GM13977 (cell line): ENCODE measurements around the gene C1RL.
A peak's percentile ranks its signal among the peaks of the same experiment; 100 is the strongest.

Experiments used
- DNase-seq: peaks from one replicate; pipeline ENCODE4 v3.0.0; 2012; ENCODE audit warnings: low spot score
- in situ Hi-C: fragments of 300-500 bp; cut with MboI; formaldehyde crosslinking; loops from one replicate; pipeline ENCODE4 v1.12.0; 2022; ENCODE audit warnings: low sequenced_read_pairs, low pct_unique_long_range_greater_than_20kb, mixed read lengths, inconsistent platforms; ENCODE audit not compliant: unreplicated experiment
- TF ChIP-seq, protein P1 (sequence below): IDR thresholded peaks from 2 replicates; pipeline ENCODE4 v1.5.1; 2012; ENCODE audit warnings: mild to moderate bottlenecking, control low read depth; ENCODE audit not compliant: insufficient read depth; ENCODE audit errors: extremely low read depth, missing control alignments

C1RL gene, protein sequence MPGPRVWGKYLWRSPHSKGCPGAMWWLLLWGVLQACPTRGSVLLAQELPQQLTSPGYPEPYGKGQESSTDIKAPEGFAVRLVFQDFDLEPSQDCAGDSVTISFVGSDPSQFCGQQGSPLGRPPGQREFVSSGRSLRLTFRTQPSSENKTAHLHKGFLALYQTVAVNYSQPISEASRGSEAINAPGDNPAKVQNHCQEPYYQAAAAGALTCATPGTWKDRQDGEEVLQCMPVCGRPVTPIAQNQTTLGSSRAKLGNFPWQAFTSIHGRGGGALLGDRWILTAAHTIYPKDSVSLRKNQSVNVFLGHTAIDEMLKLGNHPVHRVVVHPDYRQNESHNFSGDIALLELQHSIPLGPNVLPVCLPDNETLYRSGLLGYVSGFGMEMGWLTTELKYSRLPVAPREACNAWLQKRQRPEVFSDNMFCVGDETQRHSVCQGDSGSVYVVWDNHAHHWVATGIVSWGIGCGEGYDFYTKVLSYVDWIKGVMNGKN

DNA sequence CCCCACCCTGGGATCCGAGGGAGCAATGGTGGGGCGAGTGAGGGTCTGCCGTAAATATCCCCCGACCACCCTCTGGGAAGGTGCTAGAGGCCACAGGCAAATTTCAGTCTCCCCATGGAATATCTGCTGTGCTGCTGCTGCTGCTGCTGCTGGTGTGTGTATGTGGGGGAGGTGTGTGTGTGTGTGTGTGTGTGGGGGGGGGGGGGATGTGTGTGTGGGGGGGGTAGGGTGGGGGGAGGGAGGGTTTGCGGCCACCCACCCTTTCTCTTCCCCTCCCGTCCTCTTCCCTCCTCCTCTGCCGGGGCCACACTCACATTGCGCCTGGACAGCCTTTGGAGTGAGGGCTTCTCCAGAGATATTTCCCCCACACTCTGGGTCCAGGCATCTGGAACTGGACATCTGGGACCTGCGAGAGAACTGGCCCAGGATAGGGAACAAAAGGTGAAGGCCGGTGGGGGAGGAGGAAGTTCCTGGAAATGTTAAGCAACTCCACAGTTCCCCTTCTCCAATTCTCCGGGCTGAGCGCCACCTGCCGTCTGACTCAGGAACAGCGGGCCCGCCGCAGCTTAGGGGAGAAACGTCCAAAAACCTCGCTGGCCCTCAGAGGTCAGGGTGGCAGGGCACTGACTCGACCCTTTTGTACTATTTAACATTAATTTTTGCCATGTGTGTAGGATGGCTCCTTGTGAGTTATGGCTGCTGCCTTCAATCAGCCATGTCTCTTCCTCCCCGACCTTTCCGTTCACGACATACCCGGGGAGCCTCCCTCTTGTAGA is at the start of gene C1RL:
TSS of gene C1RL (minus strand) at position 419 of the 776 bp plus-strand sequence. CDS start at position 385, 34 bp downstream.
- in situ Hi-C loops: loop anchor here (25.0 kb wide), 1 partner anchor 172 kb away; the partner anchor contains the start of genes ATN1, C12orf57 and RNU7-1
- DNase-seq: peak; percentile 64
- TF ChIP-seq, protein P1, sequence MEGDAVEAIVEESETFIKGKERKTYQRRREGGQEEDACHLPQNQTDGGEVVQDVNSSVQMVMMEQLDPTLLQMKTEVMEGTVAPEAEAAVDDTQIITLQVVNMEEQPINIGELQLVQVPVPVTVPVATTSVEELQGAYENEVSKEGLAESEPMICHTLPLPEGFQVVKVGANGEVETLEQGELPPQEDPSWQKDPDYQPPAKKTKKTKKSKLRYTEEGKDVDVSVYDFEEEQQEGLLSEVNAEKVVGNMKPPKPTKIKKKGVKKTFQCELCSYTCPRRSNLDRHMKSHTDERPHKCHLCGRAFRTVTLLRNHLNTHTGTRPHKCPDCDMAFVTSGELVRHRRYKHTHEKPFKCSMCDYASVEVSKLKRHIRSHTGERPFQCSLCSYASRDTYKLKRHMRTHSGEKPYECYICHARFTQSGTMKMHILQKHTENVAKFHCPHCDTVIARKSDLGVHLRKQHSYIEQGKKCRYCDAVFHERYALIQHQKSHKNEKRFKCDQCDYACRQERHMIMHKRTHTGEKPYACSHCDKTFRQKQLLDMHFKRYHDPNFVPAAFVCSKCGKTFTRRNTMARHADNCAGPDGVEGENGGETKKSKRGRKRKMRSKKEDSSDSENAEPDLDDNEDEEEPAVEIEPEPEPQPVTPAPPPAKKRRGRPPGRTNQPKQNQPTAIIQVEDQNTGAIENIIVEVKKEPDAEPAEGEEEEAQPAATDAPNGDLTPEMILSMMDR: peak; percentile 95

GRCh38 chr12:7157391-7157790 is 48.4 kb upstream of the C1RL start:
- TF ChIP-seq, protein P1: no peak
- DNase-seq: no peak
- in situ Hi-C loops: no loop called here

- TF ChIP-seq, protein P1: no peak
- in situ Hi-C loops: no loop called here
- DNase-seq: peak; percentile 6
These were observed 47.5 kb upstream of the C1RL start for GRCh38 chr12:7156259-7157197.

- in situ Hi-C loops: no loop called here
These were observed 46.5 kb upstream of the C1RL start for GRCh38 chr12:7155471-7156034.

GRCh38 chr12:7154901-7155470 is 46.0 kb upstream of the C1RL start:
- no peak for DNase-seq
- TF ChIP-seq, protein P1: no peak
- in situ Hi-C loops: no loop called here

More at GRCh38 chr12:7155471-7156034, 46.5 kb upstream of the C1RL start:
- no peak for DNase-seq
- TF ChIP-seq, protein P1: no peak
